GM21526 (cell line): ENCODE data around the gene FLAD1.

Experiments
- ATAC-seq: cut with Tn5 transposase; IDR thresholded peaks from one replicate; pipeline ENCODE4 v1.9.1; 2021; ENCODE audit warnings: moderate library complexity; ENCODE audit not compliant: unreplicated experiment, low FRiP score

FLAD1 gene

GRCh38 chr1:155034318-155035208 is 51.4 kb downstream of the FLAD1 start:
- ATAC-seq: no peak

GRCh38 chr1:155035936-155036335 is 52.8 kb downstream of the FLAD1 start:
- ATAC-seq: no peak

- ATAC-seq: no peak
These were observed 53.9 kb downstream of the FLAD1 start for GRCh38 chr1:155037043-155037442.

- no peak for ATAC-seq
These were observed 54.8 kb downstream of the FLAD1 start for GRCh38 chr1:155037851-155038441.

- no peak for ATAC-seq
These were observed 55.6 kb downstream of the FLAD1 start for GRCh38 chr1:155038602-155039307.

GRCh38 chr1:155039308-155039669 is 56.1 kb downstream of the FLAD1 start:
- ATAC-seq: no peak

GRCh38 chr1:155040358-155041093 is 57.4 kb downstream of the FLAD1 start:
- no peak for ATAC-seq
